Stimulated activated CD8-positive, alpha-beta memory T cell treated with anti-CD3 and anti-CD28 coated beads, Interleukin-15, amount 100 ng/mL, for 24 hours (primary cell): ENCODE measurements around the gene TERF2IP.
A peak's percentile ranks its signal among the peaks of the same experiment; 100 is the strongest.

Experiments used
- DNase-seq: peaks from one replicate; pipeline ENCODE4 v3.0.0-alpha.2; 2020; ENCODE audit warnings: low read depth

TERF2IP gene

GRCh38 chr16:75635036-75635435 is 12.5 kb upstream of the TERF2IP start:
- no peak for DNase-seq

GRCh38 chr16:75640598-75640997 is 7.0 kb upstream of the TERF2IP start:
- DNase-seq = no peak

GRCh38 chr16:75644240-75645012 is 3.1 kb upstream of the TERF2IP start:
- no peak for DNase-seq

- DNase-seq = no peak
These were observed 471 bp upstream of the TERF2IP start for GRCh38 chr16:75647112-75647491.

- peak; percentile 62 for DNase-seq
These were observed 898 bp downstream of the TERF2IP start for GRCh38 chr16:75648265-75649076.

- no peak for DNase-seq
These were observed 6.3 kb downstream of the TERF2IP start for GRCh38 chr16:75653922-75654321.

- no peak for DNase-seq
These were observed 10.6 kb downstream of the TERF2IP start for GRCh38 chr16:75658175-75658574.

GRCh38 chr16:75660321-75660720 is 12.7 kb downstream of the TERF2IP start:
- DNase-seq = no peak

- DNase-seq = no peak
These were observed 13.2 kb downstream of the TERF2IP start for GRCh38 chr16:75660726-75661302.

GRCh38 chr16:75667503-75667902 is 19.9 kb downstream of the TERF2IP start:
- no peak for DNase-seq

- no peak for DNase-seq
These were observed 29.3 kb downstream of the TERF2IP start, which contains the start of gene CPHXL2 for GRCh38 chr16:75676909-75677308. TSS of gene CPHXL2 (minus strand) at chr16:75677009. CDS start at chr16:75676999, 10 bp downstream.

GRCh38 chr16:75679366-75679765 is 31.8 kb downstream of the TERF2IP start:
- DNase-seq = no peak

- no peak for DNase-seq
These were observed 34.7 kb downstream of the TERF2IP start for GRCh38 chr16:75682308-75682707.

- DNase-seq = no peak
These were observed 39.8 kb downstream of the TERF2IP start for GRCh38 chr16:75687361-75687760.

- no peak for DNase-seq
These were observed 48.1 kb downstream of the TERF2IP start for GRCh38 chr16:75695708-75696107.

GRCh38 chr16:75697571-75697970 is 50.0 kb downstream of the TERF2IP start:
- DNase-seq = no peak

GRCh38 chr16:75701361-75701760 is 53.8 kb downstream of the TERF2IP start, which contains the start of gene DUXB:
TSS of gene DUXB (minus strand) at chr16:75701461. CDS start at chr16:75701418, 43 bp downstream.
- no peak for DNase-seq

- no peak for DNase-seq
These were observed 54.7 kb downstream of the TERF2IP start for GRCh38 chr16:75702242-75702641.

- no peak for DNase-seq
These were observed 55.7 kb downstream of the TERF2IP start for GRCh38 chr16:75703306-75703705.
